Measurements from ENCODE around the gene M1AP. TPM values are rescaled to one million over a fixed set of nuclear protein-coding genes. Genes with fewer than 3 reads are reported as not detected.

M1AP gene
- total RNA-seq, 1 experiment from 2014 or later, result not detected

DNA sequence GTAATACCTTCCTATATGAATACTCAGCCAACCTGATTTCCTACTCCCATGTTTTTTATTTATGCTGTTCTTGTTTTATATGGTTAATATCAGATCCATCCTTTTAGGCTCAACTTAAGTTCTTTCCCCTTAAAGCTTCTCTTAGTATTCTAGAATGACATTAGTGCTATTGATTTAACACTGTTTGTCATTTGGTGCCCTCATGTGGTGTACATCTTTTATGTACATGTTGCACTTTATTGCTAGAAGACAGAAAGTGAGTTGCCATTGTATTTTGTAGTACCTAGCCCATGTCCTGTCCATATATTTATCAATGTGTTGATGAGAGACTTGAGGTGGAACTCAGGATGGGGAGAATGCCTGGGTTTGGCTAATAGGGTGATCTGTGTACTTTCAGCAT is 115.9 kb downstream of the M1AP start:
- Histone ChIP-seq H3K9me3 (replicated peaks) (no peaks in the 10 kb centered on the region), H3K36me3 (peaks cover 41% of the 10 kb centered on the region), H3K27ac (no peak overlapping the region), H3K4me1 (replicated peaks) (peaks cover 13% of the 10 kb centered on the region), H3K27me3 (replicated peaks) (no peaks in the 10 kb centered on the region), H3K4me3 (no peak overlapping the region)
- no peak for DNase-seq (ENCODE audit: low read depth in 1 of 2, low spot score in 2 of 2)

GRCh38 chr2:74531666-74532065 is 116.5 kb downstream of the M1AP start:
- DNase-seq (ENCODE audit: low read depth in 1 of 2, low spot score in 2 of 2), result no peak
- Histone ChIP-seq H3K4me1 (replicated peaks) (peaks cover 13% of the 10 kb centered on the region), H3K4me3 (no peak overlapping the region), H3K27me3 (replicated peaks) (no peaks in the 10 kb centered on the region), H3K36me3 (peaks cover 46% of the 10 kb centered on the region), H3K9me3 (replicated peaks) (no peaks in the 10 kb centered on the region), H3K27ac (no peak overlapping the region)

DNA sequence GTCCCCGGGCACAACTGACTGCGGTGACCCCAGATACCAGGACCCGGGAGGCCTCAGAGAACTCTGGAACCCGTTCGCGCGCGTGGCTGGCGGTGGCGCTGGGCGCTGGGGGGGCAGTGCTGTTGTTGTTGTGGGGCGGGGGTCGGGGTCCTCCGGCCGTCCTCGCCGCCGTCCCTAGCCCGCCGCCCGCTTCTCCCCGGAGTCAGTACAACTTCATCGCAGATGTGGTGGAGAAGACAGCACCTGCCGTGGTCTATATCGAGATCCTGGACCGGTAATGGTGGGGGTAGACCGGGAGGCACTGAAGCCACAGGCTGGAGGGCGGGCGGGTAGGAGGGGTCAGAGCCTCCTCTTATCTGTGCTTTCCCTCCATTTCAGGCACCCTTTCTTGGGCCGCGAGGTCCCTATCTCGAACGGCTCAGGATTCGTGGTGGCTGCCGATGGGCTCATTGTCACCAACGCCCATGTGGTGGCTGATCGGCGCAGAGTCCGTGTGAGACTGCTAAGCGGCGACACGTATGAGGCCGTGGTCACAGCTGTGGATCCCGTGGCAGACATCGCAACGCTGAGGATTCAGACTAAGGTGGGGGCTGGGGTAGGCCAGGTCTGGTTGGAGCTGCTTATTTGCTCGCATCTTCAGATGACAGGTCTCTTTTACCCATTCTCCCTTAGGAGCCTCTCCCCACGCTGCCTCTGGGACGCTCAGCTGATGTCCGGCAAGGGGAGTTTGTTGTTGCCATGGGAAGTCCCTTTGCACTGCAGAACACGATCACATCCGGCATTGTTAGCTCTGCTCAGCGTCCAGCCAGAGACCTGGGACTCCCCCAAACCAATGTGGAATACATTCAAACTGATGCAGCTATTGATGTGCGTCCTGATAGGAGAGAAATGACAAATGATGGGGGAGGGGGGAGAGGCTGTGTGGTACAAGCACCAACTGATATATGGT is 117.6 kb downstream of the M1AP start:
- peak in 1 of 2 experiments; percentile 43 for DNase-seq (ENCODE audit: low read depth in 1 of 2, low spot score in 2 of 2)
- Histone ChIP-seq H3K36me3 (peaks cover 58% of the 10 kb centered on the region), H3K27ac (peak overlapping the region; percentile 14; the same call in 1 of the 2 replicates), H3K9me3 (replicated peaks) (no peaks in the 10 kb centered on the region), H3K4me1 (replicated peaks) (peaks cover 13% of the 10 kb centered on the region), H3K27me3 (replicated peaks) (no peaks in the 10 kb centered on the region), H3K4me3 (peak overlapping the region; percentile 84)

GRCh38 chr2:74529357-74530238 is 118.5 kb downstream of the M1AP start, which contains the start of the genes AUP1 and HTRA2:
TSS of gene AUP1 (minus strand) at chr2:74529706. CDS start at chr2:74529629, 77 bp downstream.
TSS of gene HTRA2 (plus strand) at chr2:74529933. CDS start at chr2:74530007, 74 bp downstream.
- Histone ChIP-seq H3K36me3 (peaks cover 60% of the 10 kb centered on the region), H3K9me3 (replicated peaks) (no peaks in the 10 kb centered on the region), H3K27me3 (replicated peaks) (no peaks in the 10 kb centered on the region), H3K27ac (peak within 1 kb of the TSS; percentile 76), H3K4me1 (replicated peaks) (peaks cover 13% of the 10 kb centered on the region), H3K4me3 (peak within 1 kb of the TSS; percentile 84)
- DNase-seq (ENCODE audit: low read depth in 1 of 2, low spot score in 2 of 2), result peak; percentile 97 to 99

GRCh38 chr2:74528600-74529356 is 119.4 kb downstream of the M1AP start:
- peak overlapping the region; percentile 76 for H3K27ac ChIP-seq
- H3K4me1 ChIP-seq (replicated peaks), result peaks cover 13% of the 10 kb centered on the region
- peaks cover 60% of the 10 kb centered on the region for H3K36me3 ChIP-seq
- H3K9me3 ChIP-seq (replicated peaks), result no peaks in the 10 kb centered on the region
- no peaks in the 10 kb centered on the region for H3K27me3 ChIP-seq (replicated peaks)
- peak overlapping the region; percentile 84 for H3K4me3 ChIP-seq
- DNase-seq (ENCODE audit: low read depth in 1 of 2, low spot score in 2 of 2), result no peak

GRCh38 chr2:74527741-74528140 is 120.4 kb downstream of the M1AP start:
- peaks cover 54% of the 10 kb centered on the region for H3K36me3 ChIP-seq
- H3K4me1 ChIP-seq (replicated peaks), result peaks cover 13% of the 10 kb centered on the region
- DNase-seq (ENCODE audit: low read depth in 1 of 2, low spot score in 2 of 2), result no peak
- no peaks in the 10 kb centered on the region for H3K27me3 ChIP-seq (replicated peaks)
- no peaks in the 10 kb centered on the region for H3K9me3 ChIP-seq (replicated peaks)
- H3K27ac ChIP-seq, result no peak overlapping the region
- H3K4me3 ChIP-seq, result no peak overlapping the region

- Histone ChIP-seq H3K4me3 (no peak overlapping the region), H3K27ac (no peak overlapping the region), H3K27me3 (replicated peaks) (0 out of 2 replicates have a peak, but pooled peaks cover 2% of the 10 kb centered on the region), H3K9me3 (replicated peaks) (no peaks in the 10 kb centered on the region), H3K4me1 (replicated peaks) (peaks cover 13% of the 10 kb centered on the region), H3K36me3 (peaks cover 46% of the 10 kb centered on the region)
- DNase-seq (ENCODE audit: low read depth in 1 of 2, low spot score in 2 of 2), result no peak
Measured at GRCh38 chr2:74526649-74527230, 121.4 kb downstream of the M1AP start.

DNA sequence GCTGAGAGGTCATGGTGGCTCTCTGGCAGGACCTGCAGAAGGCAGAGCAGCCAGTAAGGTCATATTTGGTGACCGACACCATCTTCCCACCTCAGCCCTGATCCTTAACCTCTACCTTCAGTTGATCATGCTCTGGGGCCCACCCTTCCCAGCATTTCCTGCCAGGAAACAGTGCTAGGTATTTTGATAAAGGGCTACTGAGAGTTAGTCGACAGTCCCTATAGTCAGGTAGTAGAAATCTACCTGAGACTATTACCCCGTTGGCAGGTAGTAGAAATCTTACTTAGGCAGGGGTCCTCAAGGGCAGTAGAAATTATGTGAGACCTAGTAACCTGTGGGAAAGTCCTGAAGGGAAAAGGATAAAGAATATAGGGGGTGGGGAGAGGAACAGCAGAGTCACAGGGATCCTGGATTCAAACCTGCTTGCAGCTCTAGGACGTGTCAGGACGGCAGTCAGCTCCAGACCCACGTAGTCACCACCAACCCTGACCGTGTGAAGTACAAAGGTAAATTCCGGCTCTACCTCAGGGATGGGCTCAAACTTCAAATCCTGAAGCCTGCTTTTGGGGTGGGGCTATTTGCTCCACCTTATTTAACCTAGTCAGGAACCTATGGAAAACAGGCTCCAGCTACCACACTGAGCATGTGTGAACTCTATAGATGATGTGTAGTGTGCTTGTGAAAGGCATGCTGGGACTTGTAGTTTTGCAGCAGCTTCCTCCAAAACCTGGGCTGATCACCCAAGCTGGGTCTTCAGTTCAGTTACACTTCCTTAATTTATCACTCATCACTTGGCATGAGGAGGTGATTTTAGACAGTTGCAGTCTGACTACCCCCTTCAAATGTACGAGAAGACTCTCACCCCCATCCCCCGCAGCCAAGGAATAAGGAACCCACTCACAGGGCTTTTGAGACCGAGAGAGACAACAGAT is 122.1 kb downstream of the M1AP start, which contains the start of gene DQX1:
TSS of gene DQX1 (minus strand) at position 515 of the 932 bp plus-strand sequence. CDS start at position 13, 502 bp downstream.
- no peaks in the 10 kb centered on the region for H3K9me3 ChIP-seq (replicated peaks)
- H3K4me3 ChIP-seq, result no peak within 1 kb of the TSS
- peaks cover 39% of the 10 kb centered on the region for H3K36me3 ChIP-seq
- H3K27me3 ChIP-seq (replicated peaks), result 0 out of 2 replicates have a peak, but pooled peaks cover 4% of the 10 kb centered on the region
- peaks cover 12% of the 10 kb centered on the region for H3K4me1 ChIP-seq (replicated peaks)
- H3K27ac ChIP-seq, result no peak within 1 kb of the TSS
- DNase-seq (ENCODE audit: low read depth in 1 of 2, low spot score in 2 of 2), result no peak

- Histone ChIP-seq H3K9me3 (replicated peaks) (no peaks in the 10 kb centered on the region), H3K4me1 (replicated peaks) (peaks cover 6% of the 10 kb centered on the region), H3K27ac (no peak overlapping the region), H3K27me3 (replicated peaks) (peaks cover 10% of the 10 kb centered on the region; the same call in 1 of the 2 replicates), H3K36me3 (peaks cover 37% of the 10 kb centered on the region), H3K4me3 (no peak overlapping the region)
- DNase-seq (ENCODE audit: low read depth in 1 of 2, low spot score in 2 of 2), result no peak
Measured at GRCh38 chr2:74524955-74525716, 123.0 kb downstream of the M1AP start.

DNA sequence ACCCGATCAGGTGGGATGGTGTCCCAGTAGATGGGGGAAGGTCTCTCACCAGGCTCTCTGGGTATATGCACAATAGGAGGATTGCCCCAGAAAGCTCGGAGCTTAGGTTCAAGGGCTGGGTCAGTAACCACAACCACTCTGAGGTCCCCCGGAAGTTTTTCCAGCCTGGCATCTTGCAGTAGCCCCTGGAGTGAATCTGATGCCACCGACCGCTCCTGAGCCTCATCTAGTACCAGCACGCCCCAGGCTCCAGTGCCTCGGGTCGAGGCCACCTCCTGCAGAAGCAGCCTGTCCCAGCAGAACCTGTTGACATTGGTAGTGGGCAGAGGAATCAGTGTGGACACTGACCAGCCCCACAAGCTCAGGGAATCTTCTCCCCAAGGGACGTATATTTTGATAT is 124.1 kb downstream of the M1AP start:
- DNase-seq (ENCODE audit: low read depth in 1 of 2, low spot score in 2 of 2), result no peak
- peaks cover 33% of the 10 kb centered on the region for H3K36me3 ChIP-seq
- no peaks in the 10 kb centered on the region for H3K9me3 ChIP-seq (replicated peaks)
- peaks cover 6% of the 10 kb centered on the region for H3K4me1 ChIP-seq (replicated peaks)
- no peak overlapping the region for H3K27ac ChIP-seq
- H3K4me3 ChIP-seq, result no peak overlapping the region
- H3K27me3 ChIP-seq (replicated peaks), result peaks cover 21% of the 10 kb centered on the region

GRCh38 chr2:74522516-74522915 is 125.6 kb downstream of the M1AP start:
- Histone ChIP-seq H3K9me3 (replicated peaks) (no peaks in the 10 kb centered on the region), H3K27ac (no peak overlapping the region), H3K4me3 (no peak overlapping the region), H3K27me3 (replicated peaks) (peaks cover 34% of the 10 kb centered on the region), H3K36me3 (peaks cover 21% of the 10 kb centered on the region), H3K4me1 (replicated peaks) (no peaks in the 10 kb centered on the region)
- peak in 1 of 2 experiments; percentile 37 for DNase-seq (ENCODE audit: low read depth in 1 of 2, low spot score in 2 of 2)

All from SJSA1 (cell line).